HCT116 (cell line): ENCODE data around the gene SLCO4A1. TPM values are rescaled to one million over a fixed set of nuclear protein-coding genes. Genes with fewer than 3 reads are reported as not detected.

Source experiments
- ATAC-seq: fragments of 200-7000 bp; cut with Tn5 transposase; 2 replicates; pipeline ENCODE4 v1.9.1; 2020; ENCODE audit warnings: mild to moderate bottlenecking, moderate library complexity
- BruUV-seq: library from RNA; stranded (reverse); fragments of 400-500 nt; replicated peaks from 2 replicates; lab custom pipeline; 2021; lab: Mats Ljungman, UMichigan
- CTCF ChIA-PET: fragments of 300-600 bp; sonication (Branson Sonifier 250); formaldehyde crosslinking; loops from one replicate; lab custom pipeline; 2021; ENCODE audit warnings: antibody characterized with exemption; lab: Charles Lee
- POLR2A ChIA-PET: fragments of 300-600, 350-600 bp; sonication (Branson Sonifier 250); formaldehyde crosslinking; loops from one replicate; lab custom pipeline; 2021; ENCODE audit warnings: antibody characterized with exemption; lab: Charles Lee
- RAD21 ChIA-PET, 2 experiments: fragments of 300-600 bp; sonication (Branson Sonifier 250); formaldehyde crosslinking; loops; one replicate each; lab custom pipeline; 2023; ENCODE audit warnings: low total read pairs in 2 of 2; ENCODE audit not compliant: uncharacterized antibody in 2 of 2, unreplicated experiment in 2 of 2, low non-redundant PET in 1 of 2; lab: Charles Lee
- DNase-seq: peaks from one replicate; pipeline ENCODE4 v3.0.0-alpha.2; 2010; ENCODE audit warnings: low read depth, low spot score
- H2AFZ ChIP-seq: fragments of 200-600 bp; shearing (Covaris generic), sonication (generic); 2 replicates; pipeline ENCODE4 v1.6.1; 2017; ENCODE audit warnings: low read depth, mixed run types, mixed read lengths, antibody characterized with exemption, low read length; ENCODE audit not compliant: poor library complexity, severe bottlenecking
- H3K27ac ChIP-seq: 2 replicates; pipeline ENCODE4 v1.5.1; 2012; ENCODE audit warnings: low read depth, low read length
- H3K27me3 ChIP-seq: fragments of 200-600 bp; sonication (generic); 2 replicates; pipeline ENCODE4 v1.6.1; 2016; ENCODE audit warnings: mixed run types, low read length, mixed read lengths; ENCODE audit not compliant: insufficient read depth
- H3K36me3 ChIP-seq, 2 experiments: fragments of 200-500 bp in 1 of 2; fragments of 200-600 bp in 1 of 2; sonication (Bioruptor generic) in 1 of 2; sonication (generic) in 1 of 2; 2 replicates each; pipeline versions ENCODE4 v1.5.1 to v1.6.1; 2014 to 2016; ENCODE audit warnings: low read length in 2 of 2, inconsistent platforms in 1 of 2, mixed read lengths in 1 of 2, mixed run types in 1 of 2; ENCODE audit not compliant: insufficient read depth in 2 of 2, control insufficient read depth in 1 of 2
- H3K4me1 ChIP-seq, 2 experiments: fragments of 200-600 bp in 1 of 2; sonication (generic) in 1 of 2; 2 replicates each; pipeline versions ENCODE4 v1.5.1 to v1.6.1; 2012 to 2017; ENCODE audit warnings: low read length in 2 of 2, inconsistent platforms in 1 of 2, mild to moderate bottlenecking in 1 of 2, mixed read lengths in 1 of 2, mixed run types in 1 of 2, moderate library complexity in 1 of 2; ENCODE audit not compliant: insufficient read depth in 2 of 2, control insufficient read depth in 1 of 2
- H3K4me2 ChIP-seq: fragments of 200-600 bp; sonication (generic); 2 replicates; pipeline ENCODE4 v1.6.1; 2017; ENCODE audit warnings: mixed run types, low read length, mixed read lengths
- H3K4me3 ChIP-seq, 2 experiments: fragments of 200-600 bp in 1 of 2; sonication (generic) in 1 of 2; replicated peaks in 1 of 2; 2 replicates each; pipeline ENCODE4 v1.5.1; 2011 to 2016; ENCODE audit warnings: low read length in 2 of 2, control low read depth in 1 of 2, low read depth in 1 of 2, mild to moderate bottlenecking in 1 of 2, mixed read lengths in 1 of 2, mixed run types in 1 of 2
- H3K79me2 ChIP-seq: fragments of 200-600 bp; sonication (generic); 2 replicates; pipeline ENCODE4 v1.6.1; 2017; ENCODE audit warnings: mild to moderate bottlenecking, mixed run types, low read length, moderate library complexity, mixed read lengths; ENCODE audit not compliant: insufficient read depth
- H3K9ac ChIP-seq: fragments of 200-600 bp; sonication (generic); 2 replicates; pipeline ENCODE4 v1.6.1; 2016; ENCODE audit warnings: low read length, mixed read lengths
- H3K9me2 ChIP-seq: fragments of 200-600 bp; sonication (generic), shearing (Covaris generic); 2 replicates; pipeline ENCODE4 v1.6.1; 2017; ENCODE audit warnings: mixed run types, mild to moderate bottlenecking, moderate library complexity; ENCODE audit not compliant: insufficient read depth
- H3K9me3 ChIP-seq, 2 experiments: fragments of 200-500 bp in 1 of 2; fragments of 200-600 bp in 1 of 2; sonication (Bioruptor generic) in 1 of 2; sonication (generic) in 1 of 2; 2 replicates each; pipeline ENCODE4 v1.6.1; 2014 to 2017; ENCODE audit warnings: low read length in 2 of 2, mixed read lengths in 2 of 2, inconsistent platforms in 1 of 2, low read depth in 1 of 2, mild to moderate bottlenecking in 1 of 2, mixed run types in 1 of 2, moderate library complexity in 1 of 2; ENCODE audit not compliant: control insufficient read depth in 1 of 2, insufficient read depth in 1 of 2
- H4K20me1 ChIP-seq: fragments of 200-600 bp; sonication (generic), shearing (Covaris generic); 2 replicates; pipeline ENCODE4 v1.6.1; 2017; ENCODE audit warnings: mixed run types, mild to moderate bottlenecking, moderate library complexity; ENCODE audit not compliant: insufficient read depth
- CBX3 ChIP-seq: IDR thresholded peaks from 2 replicates; pipeline ENCODE4 v1.6.1; 2012; ENCODE audit warnings: low read depth
- CEBPB ChIP-seq: IDR thresholded peaks from 2 replicates; pipeline ENCODE4 v1.6.1; 2012; ENCODE audit warnings: low read depth
- EGR1 ChIP-seq: IDR thresholded peaks from 2 replicates; pipeline ENCODE4 v1.6.1; 2012; ENCODE audit warnings: low read depth
- ELF1 ChIP-seq: IDR thresholded peaks from 2 replicates; pipeline ENCODE4 v1.6.1; 2012; ENCODE audit warnings: low read depth, borderline replicate concordance
- EZH2 ChIP-seq: fragments of 200-600 bp; sonication (generic); IDR thresholded peaks from 2 replicates; pipeline ENCODE4 v1.6.1; 2017; ENCODE audit warnings: antibody characterized with exemption, mixed run types
- EZH2phosphoT487 ChIP-seq: fragments of 200-600 bp; IDR thresholded peaks from 2 replicates; pipeline ENCODE4 v1.6.1; 2018; ENCODE audit warnings: antibody characterized with exemption, borderline replicate concordance
- FOSL1 ChIP-seq: IDR thresholded peaks from 2 replicates; pipeline ENCODE4 v1.6.1; 2012; ENCODE audit warnings: low read depth
- JUND ChIP-seq: IDR thresholded peaks from 2 replicates; pipeline ENCODE4 v1.6.1; 2012
- POLR2AphosphoS5 ChIP-seq: IDR thresholded peaks from 2 replicates; pipeline ENCODE4 v1.6.1; 2011; ENCODE audit warnings: mild to moderate bottlenecking, low read depth, low read length, moderate library complexity
- RAD21 ChIP-seq: IDR thresholded peaks from 2 replicates; pipeline ENCODE4 v1.6.1; 2012; ENCODE audit warnings: low read depth, mild to moderate bottlenecking
- SIN3A ChIP-seq: IDR thresholded peaks from 2 replicates; pipeline ENCODE4 v1.6.1; 2012; ENCODE audit warnings: low read depth
- SRF ChIP-seq: IDR thresholded peaks from 2 replicates; pipeline ENCODE4 v1.6.1; 2012; ENCODE audit warnings: low read depth
- TCF7L2 ChIP-seq: IDR thresholded peaks from 2 replicates; pipeline ENCODE4 v1.7.0; 2011; ENCODE audit warnings: borderline replicate concordance, inconsistent platforms; ENCODE audit not compliant: insufficient read depth, insufficient read length; ENCODE audit errors: extremely low read depth
- YY1 ChIP-seq: IDR thresholded peaks from 2 replicates; pipeline ENCODE4 v1.6.1; 2011; ENCODE audit warnings: low read length, low read depth, moderate library complexity, mild to moderate bottlenecking; ENCODE audit not compliant: insufficient replicate concordance; ENCODE audit errors: extremely low read depth
- ZFX ChIP-seq: fragments of 450-650 bp; IDR thresholded peaks from 2 replicates; pipeline ENCODE4 v1.6.1; 2017
- ZNF274 ChIP-seq: fragments of 200-500 bp; sonication (Bioruptor generic); IDR thresholded peaks from 2 replicates; pipeline ENCODE4 v1.6.1; 2014; ENCODE audit warnings: mild to moderate bottlenecking, low read depth, low read length, inconsistent platforms
- intact Hi-C: fragments of 100-400 bp; cut with micrococcal nuclease; formaldehyde crosslinking; loops from 2 replicates; pipeline ENCODE4 v1.10.0; 2022
- total RNA-seq: library from RNA; stranded (reverse); gene quantifications from one replicate; pipeline ENCODE4 v1.2.1, GENCODE V29; 2021; ENCODE audit not compliant: unreplicated experiment
- TF ChIP-seq, protein P1 (sequence below): IDR thresholded peaks from 2 replicates; pipeline ENCODE4 v1.6.1; 2012; ENCODE audit warnings: low read depth
- TF ChIP-seq, protein P2 (sequence below), 3 experiments: fragments of 200-600 bp in 1 of 3; sonication (generic) in 1 of 3; IDR thresholded peaks in 2 of 3; conservative IDR thresholded peaks in 1 of 3; 2 replicates each; pipeline ENCODE4 v1.5.1; 2012 to 2017; ENCODE audit warnings: low read depth in 2 of 3, low read length in 2 of 3, antibody characterized with exemption in 1 of 3, borderline replicate concordance in 1 of 3, control low read depth in 1 of 3, mild to moderate bottlenecking in 1 of 3, mixed read lengths in 1 of 3, mixed run types in 1 of 3, moderate library complexity in 1 of 3; ENCODE audit not compliant: insufficient read depth in 1 of 3
- TF ChIP-seq, protein P3 (sequence below): IDR thresholded peaks from 2 replicates; pipeline ENCODE4 v1.6.1; 2011; ENCODE audit warnings: mild to moderate bottlenecking, low read length, moderate library complexity; ENCODE audit not compliant: insufficient replicate concordance; ENCODE audit errors: extremely low read depth
- TF ChIP-seq, protein P4 (sequence below): IDR thresholded peaks from 2 replicates; pipeline ENCODE4 v1.6.1; 2012

SLCO4A1 gene
- total RNA-seq, 1 experiment from 2014 or later: 107 TPM

DNA sequence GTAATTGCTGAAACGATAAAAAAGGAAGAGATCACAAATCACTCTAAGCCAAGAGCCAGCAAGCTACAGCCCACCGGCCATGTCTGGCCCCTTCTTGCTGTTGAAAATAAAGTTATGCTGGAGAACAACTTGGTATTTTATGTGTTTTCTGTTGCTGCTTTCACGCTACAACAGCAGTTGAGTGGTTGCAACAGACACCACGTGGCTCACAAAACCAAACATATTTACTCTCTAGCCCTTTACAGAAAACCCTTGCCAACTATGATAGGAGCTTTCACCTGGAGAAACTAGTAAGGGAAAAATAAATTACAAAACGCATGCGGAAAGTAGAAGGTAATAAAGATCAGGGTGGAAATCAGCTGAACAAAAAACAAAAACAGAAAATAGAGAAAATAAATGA, 41.1 kb upstream of the SLCO4A1 start:
- BruUV-seq: no TSS peak
- DNase-seq: no peak
- H3K9ac ChIP-seq: no peak overlapping the region
- H3K79me2 ChIP-seq: no peaks in the 10 kb centered on the region
- H4K20me1 ChIP-seq: no peaks in the 10 kb centered on the region
- ATAC-seq: no peak
- no peaks in the 10 kb centered on the region for H3K36me3 ChIP-seq
- H3K27me3 ChIP-seq: no peaks in the 10 kb centered on the region
- no peak overlapping the region for H3K27ac ChIP-seq
- ChIA-PET RAD21 (no interaction called here), CTCF (no interaction called here), POLR2A (no interaction called here)
- TF ChIP-seq, protein P1, sequence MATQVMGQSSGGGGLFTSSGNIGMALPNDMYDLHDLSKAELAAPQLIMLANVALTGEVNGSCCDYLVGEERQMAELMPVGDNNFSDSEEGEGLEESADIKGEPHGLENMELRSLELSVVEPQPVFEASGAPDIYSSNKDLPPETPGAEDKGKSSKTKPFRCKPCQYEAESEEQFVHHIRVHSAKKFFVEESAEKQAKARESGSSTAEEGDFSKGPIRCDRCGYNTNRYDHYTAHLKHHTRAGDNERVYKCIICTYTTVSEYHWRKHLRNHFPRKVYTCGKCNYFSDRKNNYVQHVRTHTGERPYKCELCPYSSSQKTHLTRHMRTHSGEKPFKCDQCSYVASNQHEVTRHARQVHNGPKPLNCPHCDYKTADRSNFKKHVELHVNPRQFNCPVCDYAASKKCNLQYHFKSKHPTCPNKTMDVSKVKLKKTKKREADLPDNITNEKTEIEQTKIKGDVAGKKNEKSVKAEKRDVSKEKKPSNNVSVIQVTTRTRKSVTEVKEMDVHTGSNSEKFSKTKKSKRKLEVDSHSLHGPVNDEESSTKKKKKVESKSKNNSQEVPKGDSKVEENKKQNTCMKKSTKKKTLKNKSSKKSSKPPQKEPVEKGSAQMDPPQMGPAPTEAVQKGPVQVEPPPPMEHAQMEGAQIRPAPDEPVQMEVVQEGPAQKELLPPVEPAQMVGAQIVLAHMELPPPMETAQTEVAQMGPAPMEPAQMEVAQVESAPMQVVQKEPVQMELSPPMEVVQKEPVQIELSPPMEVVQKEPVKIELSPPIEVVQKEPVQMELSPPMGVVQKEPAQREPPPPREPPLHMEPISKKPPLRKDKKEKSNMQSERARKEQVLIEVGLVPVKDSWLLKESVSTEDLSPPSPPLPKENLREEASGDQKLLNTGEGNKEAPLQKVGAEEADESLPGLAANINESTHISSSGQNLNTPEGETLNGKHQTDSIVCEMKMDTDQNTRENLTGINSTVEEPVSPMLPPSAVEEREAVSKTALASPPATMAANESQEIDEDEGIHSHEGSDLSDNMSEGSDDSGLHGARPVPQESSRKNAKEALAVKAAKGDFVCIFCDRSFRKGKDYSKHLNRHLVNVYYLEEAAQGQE: no peak
- TF ChIP-seq YY1 (no peak), SRF (no peak), RAD21 (no peak), CBX3 (no peak), FOSL1 (no peak), EZH2 (no peak), ZFX (no peak), ELF1 (no peak), SIN3A (no peak), CEBPB (no peak), JUND (no peak), ZNF274 (no peak), EGR1 (no peak), TCF7L2 (no peak), EZH2phosphoT487 (no peak), POLR2AphosphoS5 (no peak)
- TF ChIP-seq, protein P2, sequence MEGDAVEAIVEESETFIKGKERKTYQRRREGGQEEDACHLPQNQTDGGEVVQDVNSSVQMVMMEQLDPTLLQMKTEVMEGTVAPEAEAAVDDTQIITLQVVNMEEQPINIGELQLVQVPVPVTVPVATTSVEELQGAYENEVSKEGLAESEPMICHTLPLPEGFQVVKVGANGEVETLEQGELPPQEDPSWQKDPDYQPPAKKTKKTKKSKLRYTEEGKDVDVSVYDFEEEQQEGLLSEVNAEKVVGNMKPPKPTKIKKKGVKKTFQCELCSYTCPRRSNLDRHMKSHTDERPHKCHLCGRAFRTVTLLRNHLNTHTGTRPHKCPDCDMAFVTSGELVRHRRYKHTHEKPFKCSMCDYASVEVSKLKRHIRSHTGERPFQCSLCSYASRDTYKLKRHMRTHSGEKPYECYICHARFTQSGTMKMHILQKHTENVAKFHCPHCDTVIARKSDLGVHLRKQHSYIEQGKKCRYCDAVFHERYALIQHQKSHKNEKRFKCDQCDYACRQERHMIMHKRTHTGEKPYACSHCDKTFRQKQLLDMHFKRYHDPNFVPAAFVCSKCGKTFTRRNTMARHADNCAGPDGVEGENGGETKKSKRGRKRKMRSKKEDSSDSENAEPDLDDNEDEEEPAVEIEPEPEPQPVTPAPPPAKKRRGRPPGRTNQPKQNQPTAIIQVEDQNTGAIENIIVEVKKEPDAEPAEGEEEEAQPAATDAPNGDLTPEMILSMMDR (IDR thresholded peaks at IDR 0.05 in 2 of 3, conservative IDR thresholded peaks at IDR 0.05 in 1 of 3; ENCODE audit: borderline replicate concordance in 1 of 3, insufficient read depth in 1 of 3, low read depth in 2 of 3, low read length in 2 of 3): no peak
- TF ChIP-seq, protein P3, sequence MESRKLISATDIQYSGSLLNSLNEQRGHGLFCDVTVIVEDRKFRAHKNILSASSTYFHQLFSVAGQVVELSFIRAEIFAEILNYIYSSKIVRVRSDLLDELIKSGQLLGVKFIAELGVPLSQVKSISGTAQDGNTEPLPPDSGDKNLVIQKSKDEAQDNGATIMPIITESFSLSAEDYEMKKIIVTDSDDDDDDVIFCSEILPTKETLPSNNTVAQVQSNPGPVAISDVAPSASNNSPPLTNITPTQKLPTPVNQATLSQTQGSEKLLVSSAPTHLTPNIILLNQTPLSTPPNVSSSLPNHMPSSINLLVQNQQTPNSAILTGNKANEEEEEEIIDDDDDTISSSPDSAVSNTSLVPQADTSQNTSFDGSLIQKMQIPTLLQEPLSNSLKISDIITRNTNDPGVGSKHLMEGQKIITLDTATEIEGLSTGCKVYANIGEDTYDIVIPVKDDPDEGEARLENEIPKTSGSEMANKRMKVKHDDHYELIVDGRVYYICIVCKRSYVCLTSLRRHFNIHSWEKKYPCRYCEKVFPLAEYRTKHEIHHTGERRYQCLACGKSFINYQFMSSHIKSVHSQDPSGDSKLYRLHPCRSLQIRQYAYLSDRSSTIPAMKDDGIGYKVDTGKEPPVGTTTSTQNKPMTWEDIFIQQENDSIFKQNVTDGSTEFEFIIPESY: no peak
- TF ChIP-seq, protein P4, sequence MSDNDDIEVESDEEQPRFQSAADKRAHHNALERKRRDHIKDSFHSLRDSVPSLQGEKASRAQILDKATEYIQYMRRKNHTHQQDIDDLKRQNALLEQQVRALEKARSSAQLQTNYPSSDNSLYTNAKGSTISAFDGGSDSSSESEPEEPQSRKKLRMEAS: no peak
- H3K9me2 ChIP-seq: no peaks in the 10 kb centered on the region
- no peaks in the 10 kb centered on the region for H3K9me3 ChIP-seq
- no peak overlapping the region for H2AFZ ChIP-seq
- intact Hi-C loops: no loop called here
- H3K4me1 ChIP-seq: peaks cover 11 to 21% of the 10 kb centered on the region in 2 experiments; a peak in 3 of 4 replicates
- no peak overlapping the region for H3K4me3 ChIP-seq
- no peak overlapping the region for H3K4me2 ChIP-seq
